NOMO-1 treated with DMSO at 0.1 percent for 48 hours (cell line): ENCODE data around the gene RNGTT.

Source experiments
- DNase-seq: peaks from one replicate; lab custom pipeline; 2025; ENCODE audit not compliant: unreplicated experiment; lab: John Stamatoyannopoulos, UW

RNGTT gene

DNA sequence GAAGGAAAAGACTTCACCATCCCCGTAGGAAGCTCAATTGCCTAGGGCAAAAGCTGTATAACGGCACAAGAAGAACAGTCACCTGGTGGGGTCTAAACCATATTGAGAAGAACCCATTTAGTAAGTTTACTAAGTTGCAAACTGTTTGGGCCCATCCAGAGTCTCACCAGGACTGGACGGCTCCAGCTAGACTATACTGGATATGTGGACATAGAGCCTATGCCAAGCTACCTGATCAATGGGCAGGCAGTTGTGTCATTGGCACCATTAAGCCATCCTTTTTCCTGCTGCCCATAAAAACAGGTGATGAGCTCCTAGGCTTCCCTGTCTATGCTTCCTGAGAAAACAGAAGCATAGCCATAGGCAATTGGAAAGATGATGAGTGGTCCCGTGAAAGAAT, 293.9 kb downstream of the RNGTT start:
- no peak for DNase-seq

DNA sequence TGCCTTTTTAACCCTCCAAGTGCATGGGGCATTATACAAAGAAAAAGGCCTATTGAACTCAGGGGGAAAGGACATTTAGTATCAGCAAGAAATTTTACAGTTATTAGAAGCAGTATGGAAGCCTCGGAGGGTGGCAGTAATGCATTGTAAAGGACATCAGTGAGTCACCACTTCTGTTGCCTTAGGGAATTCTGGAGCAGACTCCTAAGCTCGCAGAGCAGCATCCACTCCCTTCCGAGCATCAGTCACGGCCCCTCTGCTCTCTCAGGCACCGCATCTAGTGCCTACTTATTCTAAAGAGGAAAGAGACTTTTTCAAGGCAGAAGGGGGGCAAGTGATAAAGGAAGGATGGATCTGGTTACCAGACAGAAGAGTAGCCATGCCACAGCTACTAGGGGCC, 296.5 kb downstream of the RNGTT start:
- no peak for DNase-seq

DNA sequence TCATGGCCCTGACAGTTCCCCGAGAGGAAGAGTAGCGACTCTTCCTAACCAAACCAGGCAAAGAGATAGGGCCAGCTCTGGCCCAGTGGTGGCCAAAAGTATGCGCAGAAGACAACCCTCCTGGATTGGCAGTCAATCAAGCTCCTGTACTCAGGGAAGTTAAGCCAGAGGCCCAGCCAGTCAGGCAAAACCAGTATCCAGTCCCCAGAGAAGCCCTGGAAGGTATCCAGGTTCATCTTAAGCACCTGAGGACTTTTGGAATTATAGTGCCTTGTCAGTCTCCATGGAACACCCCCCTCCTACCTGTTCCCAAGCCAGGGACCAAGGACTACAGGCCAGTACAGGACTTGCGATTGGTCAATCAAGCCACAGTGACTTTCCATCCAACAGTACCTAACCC, 298.3 kb downstream of the RNGTT start:
- no peak for DNase-seq

DNA sequence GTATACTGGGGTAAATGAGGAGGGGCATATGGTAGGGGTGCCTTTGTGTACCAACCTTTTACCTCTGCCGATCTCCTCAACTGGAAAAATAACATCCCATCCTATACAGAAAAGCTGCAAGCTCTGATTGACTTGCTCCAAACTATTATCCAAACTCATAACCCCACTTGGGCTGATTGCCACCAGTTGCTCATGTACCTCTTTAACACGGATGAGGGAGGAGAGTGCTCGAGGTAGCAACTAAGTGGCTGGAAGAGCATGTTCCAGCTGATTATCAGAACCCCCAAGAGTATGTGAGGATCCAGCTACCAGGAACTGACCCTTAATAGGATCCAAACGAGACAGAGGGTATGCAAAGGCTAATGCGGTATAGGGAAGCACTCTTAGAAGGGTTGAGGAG, 299.6 kb downstream of the RNGTT start:
- DNase-seq, result no peak

DNA sequence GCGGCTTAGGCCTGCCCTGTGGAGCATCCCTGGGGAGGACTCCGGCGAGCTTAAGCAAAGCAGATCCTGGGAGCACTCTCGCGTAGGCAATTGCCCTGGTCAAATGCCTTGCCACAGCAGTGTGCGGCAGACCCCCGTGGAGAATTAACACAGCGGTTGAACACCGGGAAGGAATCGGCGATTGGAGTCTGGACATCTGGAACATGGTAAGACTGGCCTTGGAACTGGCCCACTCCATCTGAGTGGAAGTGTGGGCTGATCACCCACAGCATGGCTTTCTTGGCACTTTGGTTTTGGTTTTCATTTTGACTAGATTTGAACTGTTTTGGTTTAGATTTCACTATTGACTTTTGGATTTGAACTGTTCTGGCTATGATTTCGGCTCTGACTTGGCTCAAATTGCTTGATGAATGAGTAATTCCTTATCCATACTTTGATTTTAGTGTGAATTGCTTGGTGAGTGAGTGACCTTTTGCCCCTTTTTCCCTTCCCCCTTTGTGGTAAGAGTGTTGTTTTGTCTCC, 300.7 kb downstream of the RNGTT start:
- no peak for DNase-seq

DNA sequence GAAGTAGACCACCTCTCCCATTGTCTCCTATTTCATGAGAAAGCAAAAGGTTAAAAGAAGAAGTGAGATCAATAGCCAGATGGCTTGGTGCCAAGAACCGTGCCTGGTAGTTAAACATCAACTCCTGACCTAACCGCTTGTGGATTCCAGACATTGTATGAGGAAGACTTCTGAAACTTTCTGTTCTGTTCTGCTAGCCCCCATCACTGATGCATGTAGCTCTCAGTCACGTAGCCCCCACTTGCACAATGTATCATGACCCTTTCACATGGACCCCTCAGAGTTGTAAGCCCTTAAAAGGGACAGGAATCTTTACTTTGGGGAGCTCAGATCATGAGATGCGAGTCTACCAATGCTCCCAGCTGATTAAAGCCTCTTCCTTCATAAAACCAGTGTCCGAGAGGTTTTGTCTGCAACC, 301.2 kb downstream of the RNGTT start:
- DNase-seq, result no peak

DNA sequence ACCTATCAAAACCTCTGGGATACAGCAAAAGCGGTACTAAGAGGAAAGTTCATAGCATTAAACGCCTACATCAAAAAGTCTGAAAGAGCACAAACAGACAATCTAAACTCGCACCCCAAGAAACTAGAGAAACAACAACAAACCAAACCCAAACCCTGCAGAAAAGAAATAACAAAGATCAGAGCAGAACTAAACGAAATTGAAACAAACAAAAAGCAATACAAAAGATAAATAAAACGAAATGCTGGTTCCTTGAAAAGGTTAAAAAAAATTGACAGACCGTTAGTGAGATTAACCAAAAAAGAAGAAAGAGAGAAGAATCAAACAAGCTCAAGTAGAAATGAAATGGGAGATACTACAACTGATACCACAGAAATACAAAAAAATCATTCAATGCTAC, 302.3 kb downstream of the RNGTT start:
- DNase-seq, result no peak

DNA sequence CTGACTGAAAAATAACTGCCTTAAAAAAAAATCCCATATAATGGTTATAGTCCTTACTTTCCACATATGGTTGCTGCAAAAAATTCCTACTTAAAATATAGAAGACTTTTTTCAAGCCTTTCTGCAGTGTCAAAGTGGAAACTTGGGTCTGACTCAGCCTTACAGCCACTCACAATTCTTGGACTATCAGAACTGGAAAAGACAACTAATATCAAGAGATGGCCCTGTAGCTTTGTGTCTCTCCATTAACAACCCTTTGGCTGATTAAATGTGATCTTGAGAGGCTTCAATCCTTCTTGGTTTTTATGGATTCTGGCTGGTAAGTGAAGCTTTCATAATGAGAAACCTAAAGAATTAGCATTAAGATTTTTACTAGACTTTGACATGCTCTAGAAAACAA, 307.8 kb downstream of the RNGTT start:
- no peak for DNase-seq

DNA sequence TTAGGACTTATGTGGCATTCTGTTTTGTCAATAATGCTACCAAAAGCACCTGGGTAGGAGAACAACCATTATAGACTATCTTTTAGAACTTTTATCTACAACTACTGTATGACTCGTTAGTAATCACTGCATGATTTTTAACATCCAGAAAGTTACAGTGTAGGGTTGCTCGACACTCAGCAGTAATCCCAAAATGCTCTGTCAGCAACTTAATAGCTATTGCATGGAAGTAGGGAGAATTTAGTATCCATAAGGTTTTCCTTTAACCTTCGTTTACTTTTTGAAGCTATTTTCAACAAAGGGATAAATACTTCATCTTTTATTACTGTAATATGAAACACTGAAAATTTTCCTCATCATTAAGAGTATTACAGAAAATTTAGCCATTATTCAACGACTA, 309.5 kb downstream of the RNGTT start:
- DNase-seq, result no peak

DNA sequence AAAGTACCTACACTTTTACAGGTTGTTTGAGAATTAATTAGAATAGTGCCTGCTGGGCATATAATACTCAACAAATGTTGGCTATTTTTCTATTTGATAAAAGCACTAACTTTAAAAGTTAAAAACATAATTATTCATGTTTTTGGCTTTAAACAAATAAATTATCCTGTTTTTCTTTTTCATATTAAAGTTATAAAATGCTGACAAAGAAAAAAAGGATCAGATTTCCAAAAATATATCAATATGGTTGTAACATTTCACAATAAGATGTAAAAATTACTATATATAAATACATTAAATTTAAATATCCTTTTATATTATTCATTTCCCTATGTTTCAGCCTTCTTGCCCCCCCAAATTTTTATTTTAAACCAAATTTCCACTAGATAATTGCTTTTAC, 312.0 kb downstream of the RNGTT start:
- no peak for DNase-seq

DNA sequence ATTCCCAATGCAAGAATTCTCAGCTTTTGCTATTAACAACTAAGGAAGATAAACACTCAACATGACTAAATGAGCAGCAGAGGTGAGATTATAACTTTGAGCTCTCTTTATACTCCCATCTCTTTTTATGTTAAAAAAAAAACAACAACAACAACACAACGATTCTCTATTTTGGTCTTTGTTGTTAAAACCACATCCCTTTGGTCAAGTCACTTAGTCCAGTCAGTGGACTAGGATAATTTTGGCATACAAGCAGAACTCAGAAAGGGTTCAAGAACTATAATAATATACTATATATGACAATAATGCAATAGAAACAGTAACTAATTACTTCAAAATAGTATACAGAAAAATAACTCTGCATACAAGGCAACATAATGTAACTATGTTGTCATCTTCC, 312.4 kb downstream of the RNGTT start:
- no peak for DNase-seq

DNA sequence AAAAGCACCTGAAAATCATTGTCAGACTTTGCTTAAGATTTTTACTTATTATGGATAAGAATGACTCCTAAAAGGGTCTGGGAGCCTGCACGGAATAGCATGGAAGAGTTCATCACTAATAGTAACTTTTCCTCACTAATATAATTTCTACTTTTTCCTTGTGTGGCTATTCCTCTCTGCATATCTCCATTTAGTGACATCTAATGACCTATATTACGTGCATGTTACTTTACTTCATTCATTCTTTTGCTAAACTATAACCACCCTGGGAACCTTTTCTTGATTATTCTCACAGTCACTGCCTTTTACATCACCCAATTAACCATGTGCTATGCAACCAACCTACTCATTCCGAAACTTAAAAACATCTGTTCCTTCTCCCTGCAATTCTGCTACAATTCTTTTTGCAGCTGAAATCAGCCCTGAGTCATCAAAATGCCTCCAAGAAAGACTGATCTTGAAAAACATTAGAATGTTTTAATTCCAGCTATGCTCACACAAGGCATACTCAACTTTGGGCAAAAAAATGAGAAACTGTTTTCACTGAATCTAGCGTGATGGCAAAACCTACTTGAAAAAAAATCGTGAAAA, 313.3 kb downstream of the RNGTT start:
- no peak for DNase-seq

DNA sequence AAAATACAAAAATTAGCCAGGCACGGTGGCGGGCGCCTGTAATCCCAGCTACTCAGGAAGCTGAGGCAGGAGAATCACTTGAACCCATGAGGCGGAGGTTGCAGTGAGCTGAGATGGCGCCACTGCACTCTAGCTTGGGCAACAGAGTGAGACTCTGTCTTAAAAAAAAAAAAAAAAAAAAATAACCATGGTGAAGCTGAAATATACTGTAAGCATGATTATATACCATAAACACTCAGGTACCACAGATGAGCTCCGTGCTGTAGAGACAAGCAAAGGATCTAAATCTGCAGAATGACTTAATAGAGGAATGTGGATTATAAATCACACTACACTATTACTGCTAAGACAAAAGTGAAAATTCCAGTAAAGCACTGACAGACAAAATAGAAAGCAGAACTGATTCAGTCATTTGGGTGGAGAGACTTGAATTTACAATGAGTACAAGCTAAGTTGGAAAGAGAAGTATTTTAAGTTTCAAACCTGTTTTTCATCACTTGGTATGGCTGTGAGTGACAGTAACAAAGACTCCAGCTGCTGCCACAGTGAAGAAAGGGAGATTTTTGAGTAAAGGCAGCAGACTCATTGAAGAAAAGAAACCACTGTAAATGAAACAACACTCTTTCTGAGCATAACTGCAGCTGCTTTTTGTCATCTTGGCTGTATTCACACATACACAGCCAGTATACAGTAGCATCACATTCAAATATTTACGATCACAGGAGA, 322.1 kb downstream of the RNGTT start:
- no peak for DNase-seq

DNA sequence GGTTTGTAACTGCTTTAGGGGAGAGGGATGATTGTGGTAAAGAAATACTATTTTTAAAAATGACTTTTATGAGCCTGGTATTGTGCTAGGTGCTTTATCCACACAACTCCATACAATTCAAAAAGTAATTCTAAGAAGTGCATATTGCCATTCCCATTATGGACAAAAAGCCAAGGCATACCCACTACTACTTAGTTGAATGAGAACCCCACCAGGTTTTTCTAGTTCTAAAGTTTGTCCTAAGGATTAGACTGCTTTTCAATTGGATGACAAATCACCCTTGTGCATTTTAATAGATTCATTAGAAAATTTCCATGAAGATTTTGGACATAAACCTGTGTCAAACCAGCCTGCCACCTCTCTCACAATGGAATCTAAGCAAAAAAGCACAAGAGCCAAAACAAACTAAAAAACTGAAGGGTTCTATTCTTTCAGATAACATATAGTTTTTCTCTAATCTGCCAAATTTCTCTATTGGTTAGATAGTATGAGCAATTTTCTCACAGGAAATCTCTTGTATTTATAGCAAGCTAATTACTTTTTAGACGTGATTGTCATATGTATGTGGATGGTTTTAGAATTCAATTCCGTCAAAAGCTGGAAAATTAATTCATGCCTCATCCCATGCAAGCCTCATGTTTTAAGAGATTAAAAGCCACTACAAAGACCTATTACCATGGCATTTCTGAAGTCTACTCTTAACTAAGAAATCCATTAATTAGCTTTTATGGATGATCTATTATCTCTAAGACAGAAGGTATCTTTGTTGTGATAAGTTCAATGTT, 325.5 kb downstream of the RNGTT start:
- no peak for DNase-seq

DNA sequence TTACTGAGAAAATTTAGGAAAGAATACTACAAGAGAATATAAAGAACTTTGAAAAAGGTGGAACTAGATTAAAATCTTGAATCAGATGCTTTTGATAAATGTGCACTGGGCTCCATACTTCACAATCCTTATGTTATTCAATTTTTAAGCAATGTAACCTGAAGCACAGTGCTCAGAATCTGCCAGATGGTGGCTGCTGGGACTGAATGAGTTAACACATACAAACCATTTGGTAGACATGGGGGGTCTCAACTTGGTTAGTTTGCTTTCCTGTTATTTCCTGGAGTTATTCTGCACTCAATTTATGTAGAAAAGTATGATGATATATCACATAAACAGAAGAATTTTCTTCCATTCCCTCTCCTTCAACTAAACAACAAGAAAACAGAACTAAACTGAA, 326.5 kb downstream of the RNGTT start:
- no peak for DNase-seq

DNA sequence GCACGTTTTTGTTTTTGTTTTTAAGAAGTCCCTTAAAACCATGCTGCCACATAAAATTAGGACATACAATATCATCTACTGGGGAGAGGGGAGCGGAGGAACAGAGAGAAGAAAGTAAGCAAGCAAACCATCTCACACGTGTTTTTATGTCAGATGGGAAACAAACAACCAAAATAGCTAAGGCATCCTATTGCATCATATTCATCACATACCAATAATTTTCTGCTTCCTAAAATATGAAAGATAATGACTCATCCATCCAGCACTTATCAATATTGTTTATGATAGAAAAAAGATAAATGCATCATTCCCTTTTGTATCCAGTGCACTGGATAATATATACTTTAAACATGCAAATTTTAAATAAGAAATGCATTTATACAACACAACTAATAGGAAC, 329.6 kb downstream of the RNGTT start:
- DNase-seq, result no peak

DNA sequence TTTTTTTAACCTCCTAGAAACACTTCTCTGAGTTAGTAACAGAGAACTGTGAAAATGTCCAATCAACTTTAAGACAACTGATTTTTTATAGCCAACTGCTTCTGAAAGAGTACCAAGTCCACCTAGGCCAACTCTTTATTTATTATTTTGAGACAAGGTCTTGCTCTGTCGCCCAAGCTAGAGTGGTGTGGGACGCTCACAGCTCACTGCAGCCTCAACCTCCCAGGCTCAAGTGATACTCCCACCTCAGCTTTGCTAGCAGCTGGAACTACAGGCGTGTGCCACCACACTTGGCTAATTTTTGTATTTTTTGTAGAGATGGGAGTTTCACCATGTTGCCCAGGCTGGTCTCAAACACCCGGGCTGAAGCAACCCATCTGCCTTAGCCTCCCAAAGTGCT, 331.6 kb downstream of the RNGTT start:
- no peak for DNase-seq

DNA sequence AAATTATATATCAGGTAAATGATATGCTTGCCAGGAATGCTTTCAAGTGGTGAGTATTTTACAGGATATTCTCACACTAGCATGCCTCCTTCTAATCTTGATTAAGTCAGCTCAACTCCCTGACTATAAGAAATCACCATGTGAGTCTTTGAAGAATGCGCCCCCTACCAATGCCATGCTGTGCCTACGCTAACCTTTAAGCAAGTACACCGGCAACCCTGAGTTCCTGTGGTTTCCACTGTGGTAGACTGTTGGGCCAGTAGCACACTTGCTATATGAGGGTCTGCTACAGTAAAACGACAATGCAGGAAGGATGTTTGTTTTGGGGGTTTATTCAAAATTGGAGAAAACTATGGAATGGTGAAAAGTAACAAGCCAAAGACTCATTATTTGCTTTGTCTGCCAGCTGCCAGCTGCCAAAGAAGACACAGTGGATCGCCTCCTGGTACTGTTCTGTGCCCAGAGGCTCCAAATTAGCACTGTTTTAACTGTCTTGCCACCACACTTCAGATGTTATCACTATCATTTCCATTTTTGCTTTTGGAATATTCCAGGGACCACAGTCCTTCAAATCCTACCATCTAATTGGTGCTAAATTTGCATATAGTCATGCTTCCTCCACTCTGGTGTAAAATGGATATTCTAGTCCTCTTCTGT, 333.5 kb downstream of the RNGTT start:
- no peak for DNase-seq

DNA sequence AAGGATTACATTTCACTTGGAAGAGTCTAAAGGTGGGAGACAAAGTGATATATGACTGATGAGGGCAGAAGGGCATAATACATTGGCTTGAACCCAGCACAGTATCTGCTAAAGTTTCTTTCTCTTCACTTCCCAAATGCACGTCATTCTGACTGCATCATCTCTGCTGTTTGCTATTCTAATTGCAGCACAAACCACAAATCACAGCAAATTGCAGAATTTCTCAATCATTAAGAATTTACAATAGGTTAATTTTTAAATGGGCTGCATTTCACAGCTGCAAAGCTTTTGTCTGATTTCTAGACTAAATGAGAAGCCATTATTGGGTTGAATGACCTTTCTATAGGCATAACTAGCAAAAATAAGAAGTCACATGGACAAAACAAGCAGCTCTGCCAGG, 337.0 kb downstream of the RNGTT start:
- DNase-seq, result no peak

DNA sequence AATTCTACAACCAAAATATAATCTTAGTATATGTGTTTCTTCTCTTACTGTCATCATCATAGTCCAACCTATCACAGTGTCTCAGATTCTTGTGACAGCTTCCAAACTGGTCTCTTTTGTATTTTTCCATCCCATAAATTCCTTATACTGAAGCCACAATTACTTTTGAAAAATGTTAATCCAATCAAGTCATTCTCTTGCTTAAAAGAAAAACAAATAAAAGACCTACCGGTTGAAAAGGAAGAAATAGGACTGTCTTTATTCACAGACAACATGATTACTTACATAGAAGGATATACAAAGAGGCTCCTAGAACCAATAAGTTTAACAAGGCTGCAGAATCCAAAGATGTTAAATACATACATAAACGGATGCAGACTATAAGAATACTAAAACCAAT, 339.9 kb downstream of the RNGTT start:
- no peak for DNase-seq

DNA sequence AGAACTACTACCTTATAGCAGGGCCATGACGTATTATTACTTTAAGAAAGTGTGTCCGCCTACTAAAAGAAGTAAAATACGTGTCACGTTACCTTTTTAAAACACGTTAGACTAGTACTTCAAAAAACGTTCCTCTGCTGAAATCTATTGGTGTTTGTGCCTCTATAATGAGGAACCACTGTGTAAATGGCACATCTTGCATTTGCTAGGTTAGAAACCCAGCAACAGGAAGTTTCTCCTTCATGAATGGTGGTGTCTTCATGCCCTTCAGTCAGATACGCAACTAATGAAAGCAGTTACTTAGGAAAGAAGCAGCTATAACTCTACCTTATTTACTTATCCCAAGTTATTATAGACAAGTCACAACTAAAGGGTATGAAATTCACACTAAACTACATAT, 343.5 kb downstream of the RNGTT start:
- DNase-seq, result no peak

DNA sequence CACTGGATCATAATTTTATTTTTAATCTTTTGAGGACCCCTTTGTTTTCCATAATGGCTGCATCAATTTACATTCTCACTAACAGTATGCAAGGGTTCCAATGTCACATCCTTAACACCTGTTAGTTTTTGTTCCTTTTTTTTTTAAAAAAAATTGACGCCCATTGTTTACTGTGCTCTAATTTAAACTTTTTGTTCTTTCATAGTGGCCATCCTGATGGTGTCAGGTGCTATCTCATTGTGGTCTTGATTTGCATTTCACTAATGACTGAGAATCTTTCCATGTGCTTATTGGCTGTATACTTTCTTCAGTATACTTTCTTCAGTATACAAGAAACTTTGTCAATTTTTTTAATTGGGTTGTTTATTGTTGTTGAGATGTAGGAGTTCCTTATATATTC, 347.0 kb downstream of the RNGTT start:
- no peak for DNase-seq
